ENCODE results near the gene MATN3.

DNA sequence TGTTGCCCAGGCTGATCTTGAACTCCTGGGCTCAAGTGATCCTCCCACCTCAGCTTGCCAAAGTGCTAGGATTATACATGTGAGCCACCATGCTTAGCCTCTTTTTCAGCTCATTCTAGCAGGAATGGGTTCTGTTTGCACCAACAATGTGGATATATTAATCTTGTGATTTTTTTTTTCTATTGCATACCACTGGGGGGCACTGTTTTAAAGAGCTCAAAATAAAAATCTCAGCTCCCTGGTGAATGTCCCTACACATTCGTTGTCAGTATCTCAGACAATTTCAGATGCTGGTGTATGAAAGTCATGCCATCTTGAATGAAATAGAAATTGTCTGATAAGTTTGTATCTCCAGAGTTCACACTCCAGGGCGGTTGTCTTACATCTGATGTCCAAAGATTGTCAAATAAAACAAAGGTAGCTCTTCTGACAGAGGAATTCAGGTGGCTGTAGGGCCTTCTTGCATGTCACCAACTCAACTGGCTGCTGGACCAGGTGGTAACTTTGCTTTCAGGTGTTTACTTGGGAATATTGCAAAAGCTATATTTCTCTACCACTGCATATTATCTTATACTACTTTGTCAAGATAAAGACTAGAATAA lies 3.1 kb upstream of the MATN3 start:
- TF ChIP-seq, protein P1, sequence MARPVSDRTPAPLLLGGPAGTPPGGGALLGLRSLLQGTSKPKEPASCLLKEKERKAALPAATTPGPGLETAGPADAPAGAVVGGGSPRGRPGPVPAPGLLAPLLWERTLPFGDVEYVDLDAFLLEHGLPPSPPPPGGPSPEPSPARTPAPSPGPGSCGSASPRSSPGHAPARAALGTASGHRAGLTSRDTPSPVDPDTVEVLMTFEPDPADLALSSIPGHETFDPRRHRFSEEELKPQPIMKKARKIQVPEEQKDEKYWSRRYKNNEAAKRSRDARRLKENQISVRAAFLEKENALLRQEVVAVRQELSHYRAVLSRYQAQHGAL (CRISPR knock-in tag; IDR thresholded peaks at IDR 0.05; ENCODE audit: not compliant biosample characterization): no peak
- TF ChIP-seq, protein P2, sequence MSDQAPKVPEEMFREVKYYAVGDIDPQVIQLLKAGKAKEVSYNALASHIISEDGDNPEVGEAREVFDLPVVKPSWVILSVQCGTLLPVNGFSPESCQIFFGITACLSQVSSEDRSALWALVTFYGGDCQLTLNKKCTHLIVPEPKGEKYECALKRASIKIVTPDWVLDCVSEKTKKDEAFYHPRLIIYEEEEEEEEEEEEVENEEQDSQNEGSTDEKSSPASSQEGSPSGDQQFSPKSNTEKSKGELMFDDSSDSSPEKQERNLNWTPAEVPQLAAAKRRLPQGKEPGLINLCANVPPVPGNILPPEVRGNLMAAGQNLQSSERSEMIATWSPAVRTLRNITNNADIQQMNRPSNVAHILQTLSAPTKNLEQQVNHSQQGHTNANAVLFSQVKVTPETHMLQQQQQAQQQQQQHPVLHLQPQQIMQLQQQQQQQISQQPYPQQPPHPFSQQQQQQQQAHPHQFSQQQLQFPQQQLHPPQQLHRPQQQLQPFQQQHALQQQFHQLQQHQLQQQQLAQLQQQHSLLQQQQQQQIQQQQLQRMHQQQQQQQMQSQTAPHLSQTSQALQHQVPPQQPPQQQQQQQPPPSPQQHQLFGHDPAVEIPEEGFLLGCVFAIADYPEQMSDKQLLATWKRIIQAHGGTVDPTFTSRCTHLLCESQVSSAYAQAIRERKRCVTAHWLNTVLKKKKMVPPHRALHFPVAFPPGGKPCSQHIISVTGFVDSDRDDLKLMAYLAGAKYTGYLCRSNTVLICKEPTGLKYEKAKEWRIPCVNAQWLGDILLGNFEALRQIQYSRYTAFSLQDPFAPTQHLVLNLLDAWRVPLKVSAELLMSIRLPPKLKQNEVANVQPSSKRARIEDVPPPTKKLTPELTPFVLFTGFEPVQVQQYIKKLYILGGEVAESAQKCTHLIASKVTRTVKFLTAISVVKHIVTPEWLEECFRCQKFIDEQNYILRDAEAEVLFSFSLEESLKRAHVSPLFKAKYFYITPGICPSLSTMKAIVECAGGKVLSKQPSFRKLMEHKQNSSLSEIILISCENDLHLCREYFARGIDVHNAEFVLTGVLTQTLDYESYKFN (CRISPR knock-in tag; conservative IDR thresholded peaks at IDR 0.05): no peak
- TF ChIP-seq RFX3 (CRISPR knock-in tag; IDR thresholded peaks at IDR 0.05) (no peak), RAD21 (CRISPR knock-in tag; IDR thresholded peaks at IDR 0.05) (peak; percentile 70)

Measured in HepG2 (cell line).